Parathyroid adenoma (tissue), 2 donors: ENCODE data around the gene ZCCHC14.
A peak's percentile ranks its signal among the peaks of the same experiment; 100 is the strongest.

Experiments
- H2AFZ ChIP-seq: fragments of 300-600 bp; sonication (generic); one replicate; pipeline ENCODE4 v1.7.0; 2017; ENCODE audit warnings: antibody characterized with exemption, mild to moderate bottlenecking
- H3K27ac ChIP-seq: fragments of 300-600 bp; sonication (generic); one replicate; pipeline ENCODE4 v1.7.0; 2017
- H3K27me3 ChIP-seq: fragments of 300-600 bp; sonication (generic); one replicate; pipeline ENCODE4 v1.7.0; 2017; ENCODE audit warnings: low read length; ENCODE audit not compliant: control insufficient read depth, insufficient read depth
- H3K36me3 ChIP-seq: fragments of 300-600 bp; sonication (generic); one replicate; pipeline ENCODE4 v1.7.0; 2017; ENCODE audit warnings: low read length; ENCODE audit not compliant: control insufficient read depth, insufficient read depth
- H3K4me1 ChIP-seq: fragments of 300-600 bp; sonication (generic); one replicate; pipeline ENCODE4 v1.7.0; 2017; ENCODE audit warnings: control low read depth
- H3K4me2 ChIP-seq: fragments of 300-600 bp; sonication (generic); one replicate; pipeline ENCODE4 v1.7.0; 2017; ENCODE audit warnings: low read length
- H3K4me3 ChIP-seq: fragments of 300-600 bp; sonication (generic); one replicate; pipeline ENCODE4 v1.7.0; 2017; ENCODE audit warnings: low read depth, low read length
- H3K79me2 ChIP-seq: fragments of 300-600 bp; sonication (generic); one replicate; pipeline ENCODE4 v1.7.0; 2017; ENCODE audit warnings: control low read depth
- H3K9ac ChIP-seq: fragments of 300-600 bp; sonication (generic); one replicate; pipeline ENCODE4 v1.7.0; 2017; ENCODE audit warnings: mild to moderate bottlenecking
- H3K9me3 ChIP-seq: fragments of 300-600 bp; sonication (generic); one replicate; pipeline ENCODE4 v1.7.0; 2017; ENCODE audit warnings: low read length; ENCODE audit not compliant: control insufficient read depth
- CTCF ChIP-seq: fragments of 300-600 bp; sonication (generic); IDR thresholded peaks from one replicate; pipeline ENCODE4 v1.7.0; 2017; ENCODE audit warnings: antibody characterized with exemption, mild to moderate bottlenecking
- donor health status: primary hyperparathyroidism.

The ZCCHC14 gene

GRCh38 chr16:87474566-87474996 lies 18.2 kb downstream of the ZCCHC14 start:
- Histone ChIP-seq H3K27me3 (no peaks in the 10 kb centered on the region), H3K79me2 (peaks cover 80% of the 10 kb centered on the region), H2AFZ (no peak overlapping the region), H3K9ac (no peak overlapping the region), H3K4me3 (no peak overlapping the region), H3K9me3 (no peaks in the 10 kb centered on the region), H3K36me3 (no peaks in the 10 kb centered on the region), H3K27ac (no peak overlapping the region), H3K4me1 (peaks cover 20% of the 10 kb centered on the region), H3K4me2 (peak overlapping the region; percentile 36)
- TF ChIP-seq CTCF = no peak

- no peak overlapping the region for H3K4me3 ChIP-seq
- no peak overlapping the region for H3K27ac ChIP-seq
- no peak overlapping the region for H3K4me2 ChIP-seq
- no peak for TF ChIP-seq CTCF
- H3K4me1 ChIP-seq = peaks cover 23% of the 10 kb centered on the region
- H3K9ac ChIP-seq = no peak overlapping the region
- peaks cover 80% of the 10 kb centered on the region for H3K79me2 ChIP-seq
- no peaks in the 10 kb centered on the region for H3K9me3 ChIP-seq
- no peaks in the 10 kb centered on the region for H3K27me3 ChIP-seq
- no peak overlapping the region for H2AFZ ChIP-seq
- no peaks in the 10 kb centered on the region for H3K36me3 ChIP-seq
Observed at GRCh38 chr16:87474017-87474416, 18.8 kb downstream of the ZCCHC14 start.

GRCh38 chr16:87472935-87473334 lies 19.9 kb downstream of the ZCCHC14 start:
- Histone ChIP-seq H3K9ac (no peak overlapping the region), H3K9me3 (no peaks in the 10 kb centered on the region), H3K36me3 (no peaks in the 10 kb centered on the region), H2AFZ (no peak overlapping the region), H3K27me3 (no peaks in the 10 kb centered on the region), H3K4me3 (no peak overlapping the region), H3K4me2 (no peak overlapping the region), H3K27ac (no peak overlapping the region), H3K79me2 (peaks cover 78% of the 10 kb centered on the region), H3K4me1 (peaks cover 23% of the 10 kb centered on the region)
- TF ChIP-seq CTCF = no peak

- H3K79me2 ChIP-seq = peaks cover 73% of the 10 kb centered on the region
- no peak overlapping the region for H3K4me2 ChIP-seq
- no peak overlapping the region for H3K9ac ChIP-seq
- no peak overlapping the region for H3K4me3 ChIP-seq
- no peak overlapping the region for H3K27ac ChIP-seq
- H3K9me3 ChIP-seq = no peaks in the 10 kb centered on the region
- TF ChIP-seq CTCF = no peak
- H3K4me1 ChIP-seq = peaks cover 23% of the 10 kb centered on the region
- H3K27me3 ChIP-seq = no peaks in the 10 kb centered on the region
- H3K36me3 ChIP-seq = no peaks in the 10 kb centered on the region
- H2AFZ ChIP-seq = no peak overlapping the region
Observed at GRCh38 chr16:87472142-87472778, 20.6 kb downstream of the ZCCHC14 start.
